Uterus (tissue), 4 donors: ENCODE measurements around the gene PTPN13. TPM values are rescaled to one million over a fixed set of nuclear protein-coding genes. Genes with fewer than 3 reads are reported as not detected.
"Not testable (repeated sequence)": the region's sequence is repeated elsewhere in the genome, so short reads cannot be mapped to it uniquely, and the experiment has no call there.

ENCODE experiments used
- DNase-seq, 2 donors: peaks; one replicate each; pipeline ENCODE4 v3.0.0-alpha.2; 2019 to 2020
- H3K27ac ChIP-seq, 2 donors: fragments of 200-600 bp; sonication (generic); 1 replicate in 1 of 2; 2 replicates in 1 of 2; pipeline ENCODE4 v1.5.1; 2016 to 2018
- H3K27me3 ChIP-seq, 2 donors: fragments of 200-600 bp; sonication (generic); one replicate each; pipeline ENCODE4 v1.5.1; 2018 to 2019; ENCODE audit warnings: control low read depth in 1 of 2
- H3K36me3 ChIP-seq, 2 donors: fragments of 200-600 bp; sonication (generic); one replicate each; pipeline ENCODE4 v1.5.1; 2019; ENCODE audit warnings: control low read depth in 1 of 2
- H3K4me1 ChIP-seq, 2 donors: fragments of 200-600 bp; sonication (generic); one replicate each; pipeline ENCODE4 v1.5.1; 2018 to 2019; ENCODE audit warnings: control low read depth in 1 of 2
- H3K4me3 ChIP-seq, 2 donors: fragments of 200-600 bp; sonication (generic); 1 replicate in 1 of 2; 2 replicates in 1 of 2; pipeline ENCODE4 v1.5.1; 2018 to 2019; ENCODE audit warnings: mild to moderate bottlenecking in 1 of 2
- H3K9me3 ChIP-seq, 2 donors: fragments of 200-600 bp; sonication (generic); one replicate each; pipeline ENCODE4 v1.5.1; 2019; ENCODE audit warnings: control low read depth in 1 of 2
- CTCF ChIP-seq, 4 experiments: fragments of 200-600 bp in 2 of 4; fragments of 450-650 bp in 2 of 4; sonication (generic) in 2 of 4; IDR thresholded peaks; one replicate each; pipeline ENCODE4 v1.5.1; 2016 to 2019; ENCODE audit warnings: antibody characterized with exemption in 4 of 4, mild to moderate bottlenecking in 2 of 4, moderate library complexity in 1 of 4
- POLR2A ChIP-seq, 2 donors: fragments of 450-650 bp; IDR thresholded peaks; one replicate each; pipeline ENCODE4 v1.6.1; 2016; ENCODE audit warnings: antibody characterized with exemption in 2 of 2, mild to moderate bottlenecking in 1 of 2, moderate library complexity in 1 of 2
- intact Hi-C: fragments of 100-400 bp; cut with DNase I; formaldehyde crosslinking; loops from one replicate; pipeline ENCODE4 v1.15.1; 2023; ENCODE audit warnings: low total_unique reads
- total RNA-seq, 4 donors: library from RNA; depleted of rRNA in 3 of 4; stranded (reverse); fragments of >200 nt in 3 of 4; gene quantifications; one replicate each; pipeline versions ENCODE4 v1.1.0 to v1.2.4, GENCODE V29; 2014 to 2023
- donor health status: DM: yes; HTN: yes; CAD: no.

The PTPN13 gene
- total RNA-seq, 4 donors from 2014 or later: 24.3 to 79.2 (median 37.9) TPM

- H3K36me3 ChIP-seq: no peaks in the 10 kb centered on the region
- TF ChIP-seq CTCF (IDR thresholded peaks at IDR 0.05) (no peak), POLR2A (IDR thresholded peaks at IDR 0.05) (no peak)
- no peak overlapping the region for H3K27ac ChIP-seq
These were observed 93.9 kb downstream of the PTPN13 start for GRCh38 chr4:86688026-86688425.

GRCh38 chr4:86704601-86705000 lies 110.5 kb downstream of the PTPN13 start:
- Histone ChIP-seq H3K27ac (no peak overlapping the region), H3K4me1 (no peaks in the 10 kb centered on the region), H3K36me3 (no peaks in the 10 kb centered on the region), H3K27me3 (no peaks in the 10 kb centered on the region), H3K9me3 (no peaks in the 10 kb centered on the region), H3K4me3 (no peak overlapping the region)
- DNase-seq: no peak
- TF ChIP-seq POLR2A (IDR thresholded peaks at IDR 0.05) (no peak), CTCF (IDR thresholded peaks at IDR 0.05) (no peak)
- intact Hi-C loops: no loop called here

More at GRCh38 chr4:86688026-86688425, 93.9 kb downstream of the PTPN13 start:
- intact Hi-C loops: no loop called here
- H3K27me3 ChIP-seq: no peaks in the 10 kb centered on the region
- H3K4me3 ChIP-seq: no peak overlapping the region
- no peaks in the 10 kb centered on the region for H3K9me3 ChIP-seq
- no peak for DNase-seq
- no peaks in the 10 kb centered on the region for H3K4me1 ChIP-seq

GRCh38 chr4:86706923-86707597 lies 112.9 kb downstream of the PTPN13 start:
- Histone ChIP-seq H3K27me3 (no peaks in the 10 kb centered on the region), H3K4me1 (no peaks in the 10 kb centered on the region), H3K27ac (no peak overlapping the region), H3K4me3 (no peak overlapping the region), H3K36me3 (no peaks in the 10 kb centered on the region), H3K9me3 (no peaks in the 10 kb centered on the region)
- no peak for DNase-seq
- TF ChIP-seq CTCF (IDR thresholded peaks at IDR 0.05) (no peak), POLR2A (IDR thresholded peaks at IDR 0.05) (no peak)
- intact Hi-C loops: no loop called here

- TF ChIP-seq CTCF (IDR thresholded peaks at IDR 0.05) (no peak), POLR2A (IDR thresholded peaks at IDR 0.05) (no peak)
- Histone ChIP-seq H3K27me3 (no peaks in the 10 kb centered on the region), H3K4me1 (no peaks in the 10 kb centered on the region), H3K36me3 (no peaks in the 10 kb centered on the region), H3K4me3 (no peak overlapping the region), H3K9me3 (no peaks in the 10 kb centered on the region), H3K27ac (no peak overlapping the region)
- no peak for DNase-seq
- intact Hi-C loops: no loop called here
These were observed 123.5 kb downstream of the PTPN13 start for GRCh38 chr4:86717651-86718050.

GRCh38 chr4:86718152-86718551 lies 124.0 kb downstream of the PTPN13 start:
- no peaks in the 10 kb centered on the region for H3K4me1 ChIP-seq
- no peak for DNase-seq
- H3K4me3 ChIP-seq: no peak overlapping the region
- no peaks in the 10 kb centered on the region for H3K27me3 ChIP-seq
- intact Hi-C loops: no loop called here
- TF ChIP-seq CTCF (IDR thresholded peaks at IDR 0.05): no peak
- TF ChIP-seq POLR2A (IDR thresholded peaks at IDR 0.05): no peak
- H3K9me3 ChIP-seq: no peaks in the 10 kb centered on the region
- H3K27ac ChIP-seq: no peak overlapping the region
- H3K36me3 ChIP-seq: no peaks in the 10 kb centered on the region

- H3K4me3 ChIP-seq, H3K4me1 ChIP-seq, H3K36me3 ChIP-seq, intact Hi-C loops, H3K9me3 ChIP-seq, H3K27ac ChIP-seq, DNase-seq, H3K27me3 ChIP-seq: not testable (repeated sequence)
These were observed 125.0 kb downstream of the PTPN13 start for GRCh38 chr4:86719149-86719548.
